HepG2 (cell line): Measurements from ENCODE around the gene STAT1. TPM values are rescaled to one million over a fixed set of nuclear protein-coding genes. Genes with fewer than 3 reads are reported as not detected.

Experiments used
- ARID4A ChIP-seq: sonication (generic); formaldehyde crosslinking; IDR thresholded peaks from 2 replicates; pipeline ENCODE4 v1.5.0; 2020; ENCODE audit warnings: mild to moderate bottlenecking, missing genetic modification reagents, borderline replicate concordance
- ATF3 ChIP-seq: sonication (generic); formaldehyde crosslinking; IDR thresholded peaks from 2 replicates; pipeline ENCODE4 v1.4.0; 2020; ENCODE audit warnings: missing genetic modification reagents
- BATF2 ChIP-seq: sonication (generic); formaldehyde crosslinking; IDR thresholded peaks from 2 replicates; pipeline ENCODE4 v1.8.0; 2022; ENCODE audit warnings: mild to moderate bottlenecking, missing genetic modification reagents, moderate library complexity
- DRAP1 ChIP-seq: IDR thresholded peaks from 2 replicates; pipeline ENCODE4 v1.6.1; 2016; ENCODE audit warnings: missing genetic modification reagents, missing compliant biosample characterization
- HES4 ChIP-seq: sonication (generic); formaldehyde crosslinking; IDR thresholded peaks from 2 replicates; pipeline ENCODE4 v1.9.0; 2021; ENCODE audit warnings: mild to moderate bottlenecking, missing genetic modification reagents, borderline replicate concordance
- KLF13 ChIP-seq: sonication (generic); formaldehyde crosslinking; IDR thresholded peaks from 2 replicates; pipeline ENCODE4 v1.4.0; 2020; ENCODE audit warnings: mild to moderate bottlenecking, missing genetic modification reagents
- NFAT5 ChIP-seq: sonication (generic); formaldehyde crosslinking; IDR thresholded peaks from 2 replicates; pipeline ENCODE4 v1.4.0; 2020; ENCODE audit warnings: missing genetic modification reagents
- NFE2L1 ChIP-seq: sonication (generic); formaldehyde crosslinking; IDR thresholded peaks from 2 replicates; pipeline ENCODE4 v1.4.0; 2020; ENCODE audit warnings: missing genetic modification reagents, mild to moderate bottlenecking, borderline replicate concordance
- RCOR2 ChIP-seq: IDR thresholded peaks from 2 replicates; pipeline ENCODE4 v1.6.1; 2016; ENCODE audit warnings: missing biosample characterization, missing genetic modification reagents
- SOX5 ChIP-seq: IDR thresholded peaks from 2 replicates; pipeline ENCODE4 v1.6.1; 2016; ENCODE audit warnings: borderline replicate concordance
- ZBTB42 ChIP-seq: sonication (generic); formaldehyde crosslinking; IDR thresholded peaks from 2 replicates; pipeline ENCODE4 v1.5.0; 2020; ENCODE audit warnings: mild to moderate bottlenecking, missing genetic modification reagents
- ZFYVE20 ChIP-seq: sonication (generic); formaldehyde crosslinking; IDR thresholded peaks from 2 replicates; pipeline ENCODE4 v1.8.0; 2023; ENCODE audit warnings: low read depth, mild to moderate bottlenecking, moderate library complexity, missing genetic modification reagents, borderline replicate concordance
- ZNF3 ChIP-seq: IDR thresholded peaks from 2 replicates; pipeline ENCODE4 v1.7.0; 2017; ENCODE audit warnings: inconsistent platforms
- ZNF367 ChIP-seq: sonication (generic); formaldehyde crosslinking; IDR thresholded peaks from 2 replicates; pipeline ENCODE4 v1.4.0; 2020; ENCODE audit warnings: missing genetic modification reagents, borderline replicate concordance
- ZNF441 ChIP-seq: sonication (generic); formaldehyde crosslinking; IDR thresholded peaks from 2 replicates; pipeline ENCODE4 v1.7.0; 2021; ENCODE audit warnings: missing genetic modification reagents, borderline replicate concordance
- ZNF644 ChIP-seq: IDR thresholded peaks from 2 replicates; pipeline ENCODE4 v1.6.1; 2016; ENCODE audit warnings: low read depth
- ZNF660 ChIP-seq: sonication (generic); formaldehyde crosslinking; IDR thresholded peaks from 2 replicates; pipeline ENCODE4 v1.5.1; 2020; ENCODE audit warnings: mild to moderate bottlenecking, low read depth, missing genetic modification reagents, borderline replicate concordance
- ZNF766 ChIP-seq: sonication (generic); formaldehyde crosslinking; IDR thresholded peaks from 2 replicates; pipeline ENCODE4 v1.5.0; 2020; ENCODE audit warnings: missing genetic modification reagents, borderline replicate concordance
- ZNF782 ChIP-seq: sonication (generic); formaldehyde crosslinking; IDR thresholded peaks from 2 replicates; pipeline ENCODE4 v1.4.0; 2020; ENCODE audit warnings: missing genetic modification reagents, mild to moderate bottlenecking, borderline replicate concordance
- ZNF790 ChIP-seq: sonication (generic); formaldehyde crosslinking; IDR thresholded peaks from 2 replicates; pipeline ENCODE4 v1.8.0; 2022; ENCODE audit warnings: missing genetic modification reagents, mild to moderate bottlenecking, borderline replicate concordance
- polyA plus RNA-seq, 8 experiments: library from polyadenylated mRNA; depleted of rRNA in 3 of 8; stranded (reverse) in 7 of 8; unstranded in 1 of 8; fragments of >200 nt; fragmentation: Illumina TruSeq in 4 of 8; extraction: Trizol in 4 of 8; gene quantifications; 2 replicates each; pipeline versions ENCODE4 v1.2.1 to v1.2.3, GENCODE V29; 2011 to 2016; ENCODE audit warnings: low read depth in 4 of 8, missing spikeins in 1 of 8, mixed read lengths in 1 of 8; ENCODE audit not compliant: insufficient read depth in 1 of 8
- total RNA-seq, 5 experiments: library from RNA; depleted of rRNA; stranded (reverse); fragments of >200 nt; fragmentation: Illumina TruSeq; extraction: Trizol; gene quantifications; 2 replicates each; pipeline ENCODE4 v1.2.3, GENCODE V29; 2016; ENCODE audit warnings: low read depth in 1 of 5

The STAT1 gene
- total and polyA plus RNA-seq, 2 of the 13 experiments (the other 11 are each of a cell fraction or from before 2014, with no cell fraction given), result 21.8 to 59.6 TPM

- peak; percentile 98 for TF ChIP-seq NFAT5
- TF ChIP-seq ZBTB42 (CRISPR knock-in tag), result peak; percentile 99
- TF ChIP-seq ZNF790, result peak; percentile 95
- TF ChIP-seq ZNF660 (CRISPR knock-in tag), result no peak
- peak; percentile 98 for TF ChIP-seq HES4 (CRISPR knock-in tag)
- TF ChIP-seq ZNF367 (CRISPR knock-in tag), result peak; percentile 98
- TF ChIP-seq ATF3 (CRISPR knock-in tag), result peak; percentile 86
- peak; percentile 94 for TF ChIP-seq RCOR2 (CRISPR knock-in tag)
- peak; percentile 98 for TF ChIP-seq ZFYVE20 (CRISPR knock-in tag)
- peak; percentile 100 for TF ChIP-seq BATF2
- peak; percentile 92 for TF ChIP-seq DRAP1 (CRISPR knock-in tag)
- peak; percentile 98 for TF ChIP-seq ZNF782 (CRISPR knock-in tag)
- peak; percentile 100 for TF ChIP-seq ARID4A
- TF ChIP-seq ZNF3, result no peak
- peak; percentile 98; the same call in 1 of the 2 replicates for TF ChIP-seq KLF13 (CRISPR knock-in tag)
- peak; percentile 94 for TF ChIP-seq ZNF766
- peak; percentile 44; the same call in 1 of the 2 replicates for TF ChIP-seq NFE2L1 (CRISPR knock-in tag)
- TF ChIP-seq ZNF644 (CRISPR knock-in tag), result peak; percentile 83
- peak; percentile 94 for TF ChIP-seq ZNF441 (CRISPR knock-in tag)
- TF ChIP-seq SOX5 (CRISPR knock-in tag), result peak; percentile 95
Observed at GRCh38 chr2:191020221-191020741, 6.3 kb upstream of the STAT1 start (continued).
